Lung (tissue), 12 donors: ENCODE measurements around the gene IFNL2. TPM values are rescaled to one million over a fixed set of nuclear protein-coding genes. Genes with fewer than 3 reads are reported as not detected.

Source experiments
- ATAC-seq: fragments of 200-7000 bp; cut with Tn5 transposase; one replicate; pipeline ENCODE4 v1.9.1; 2020; ENCODE audit warnings: moderate number of reproducible peaks; ENCODE audit not compliant: insufficient read depth, low FRiP score
- DNase-seq, 3 donors: peaks; one replicate each; pipeline ENCODE4 v3.0.0-alpha.2; 2013 to 2017
- H3K27ac ChIP-seq, 2 donors: one replicate each; pipeline ENCODE4 v1.5.1; 2013; ENCODE audit warnings: mild to moderate bottlenecking in 2 of 2, moderate library complexity in 2 of 2, control low read depth in 1 of 2, inconsistent platforms in 1 of 2, low read depth in 1 of 2, low read length in 1 of 2
- H3K27me3 ChIP-seq, 3 donors: one replicate each; pipeline ENCODE4 v1.5.1; 2013; ENCODE audit warnings: low read length in 2 of 3; ENCODE audit not compliant: control insufficient read depth in 3 of 3, insufficient read depth in 3 of 3
- H3K36me3 ChIP-seq, 4 donors: one replicate each; pipeline ENCODE4 v1.5.1; 2013; ENCODE audit warnings: low read length in 4 of 4, mild to moderate bottlenecking in 1 of 4, moderate library complexity in 1 of 4; ENCODE audit not compliant: control insufficient read depth in 4 of 4, insufficient read depth in 4 of 4
- H3K4me1 ChIP-seq, 5 donors: one replicate each; pipeline ENCODE4 v1.5.1; 2013; ENCODE audit warnings: low read length in 5 of 5, mild to moderate bottlenecking in 2 of 5, moderate library complexity in 1 of 5; ENCODE audit not compliant: control insufficient read depth in 5 of 5, insufficient read depth in 5 of 5
- H3K4me3 ChIP-seq: one replicate; pipeline ENCODE4 v1.5.1; 2013; ENCODE audit warnings: mild to moderate bottlenecking, control low read depth, moderate library complexity
- H3K9ac ChIP-seq, 2 donors: one replicate each; pipeline ENCODE4 v1.5.1; 2013; ENCODE audit warnings: low read length in 2 of 2, control low read depth in 1 of 2; ENCODE audit not compliant: insufficient read depth in 1 of 2
- H3K9me3 ChIP-seq, 4 donors: one replicate each; pipeline ENCODE4 v1.5.1; 2013; ENCODE audit warnings: low read length in 3 of 4, mild to moderate bottlenecking in 1 of 4, moderate library complexity in 1 of 4; ENCODE audit not compliant: control insufficient read depth in 4 of 4, insufficient read depth in 3 of 4
- WGBS, 2 donors: extraction: QIAGEN DNeasy Blood & Tissue Kit; methylation state at CpG; one replicate each; pipeline ENCODE4 v1.1.7; 2013; 5-methylcytosine and 5-hydroxymethylcytosine counted together
- polyA plus RNA-seq, 2 donors: library from polyadenylated mRNA; stranded (reverse); fragments of 200-250 nt; gene quantifications; one replicate each; pipeline ENCODE4 v1.2.1, GENCODE V29; 2013
- total RNA-seq, 2 donors: library from RNA; depleted of rRNA in 1 of 2; stranded (reverse); fragments of >200 nt in 1 of 2; gene quantifications; one replicate each; pipeline ENCODE4 v1.2.1, GENCODE V29; 2014 to 2021
- TF ChIP-seq, protein P1 (sequence below): IDR thresholded peaks from 2 replicates; pipeline ENCODE4 v1.5.1; 2012; ENCODE audit warnings: mild to moderate bottlenecking; ENCODE audit errors: control extremely low read depth, extremely low read depth
- donor health status: control.
- donor health status: control.
- donor health status: Bipolar disorder and iron deficiency.
- donor health status: healthy.
- donor health status: DM: yes; HTN: yes; CAD: no.

The IFNL2 gene
- total and polyA plus RNA-seq, 4 donors = not detected

DNA sequence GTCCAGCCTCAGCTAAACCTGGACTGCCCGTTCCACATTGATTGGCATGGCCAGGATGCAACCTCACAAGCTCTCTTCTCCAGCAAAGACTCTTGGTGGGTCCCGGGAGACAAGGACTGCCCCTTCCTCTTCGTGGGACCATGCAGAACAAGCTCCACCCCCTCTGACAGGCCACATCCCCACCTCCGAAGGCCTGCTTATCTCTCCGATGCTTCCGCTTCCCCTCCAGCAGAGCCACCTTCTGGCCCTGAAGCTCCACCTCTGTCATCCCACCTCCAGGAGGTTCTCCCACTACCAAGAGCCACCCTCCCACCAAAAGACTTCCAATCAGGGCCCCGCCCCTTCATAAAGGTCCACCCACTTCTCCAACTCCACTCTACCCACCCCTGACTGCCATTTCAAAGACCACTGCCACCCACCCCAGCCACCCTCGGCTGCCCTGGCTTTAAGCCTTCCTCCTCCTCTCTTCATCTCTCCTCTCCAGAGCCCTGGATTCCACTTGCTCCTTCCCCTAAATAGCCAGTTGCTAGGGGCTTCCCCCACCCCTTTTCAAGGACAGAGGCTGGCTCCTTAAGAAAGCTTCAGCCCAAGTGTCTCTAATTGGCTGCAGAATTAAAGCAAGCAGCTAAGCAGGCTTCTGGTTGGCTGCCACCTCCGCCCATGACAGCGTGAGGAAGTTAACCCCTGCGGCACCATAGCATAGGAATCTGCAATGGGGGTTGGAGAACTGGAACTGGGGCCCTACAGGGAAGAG is 42.5 kb downstream of the IFNL2 start:
- Histone ChIP-seq H3K27ac (no peak overlapping the region), H3K36me3 (peaks cover 0 to 14% (median 0%) of the 10 kb centered on the region in 4 donors), H3K9ac (no peak overlapping the region), H3K4me1 (peaks cover 0 to 12% (median 0%) of the 10 kb centered on the region in 5 donors), H3K27me3 (peaks cover 0 to 30% (median 20%) of the 10 kb centered on the region in 3 donors), H3K9me3 (no peaks in the 10 kb centered on the region), H3K4me3 (no peak overlapping the region)
- TF ChIP-seq, protein P1, sequence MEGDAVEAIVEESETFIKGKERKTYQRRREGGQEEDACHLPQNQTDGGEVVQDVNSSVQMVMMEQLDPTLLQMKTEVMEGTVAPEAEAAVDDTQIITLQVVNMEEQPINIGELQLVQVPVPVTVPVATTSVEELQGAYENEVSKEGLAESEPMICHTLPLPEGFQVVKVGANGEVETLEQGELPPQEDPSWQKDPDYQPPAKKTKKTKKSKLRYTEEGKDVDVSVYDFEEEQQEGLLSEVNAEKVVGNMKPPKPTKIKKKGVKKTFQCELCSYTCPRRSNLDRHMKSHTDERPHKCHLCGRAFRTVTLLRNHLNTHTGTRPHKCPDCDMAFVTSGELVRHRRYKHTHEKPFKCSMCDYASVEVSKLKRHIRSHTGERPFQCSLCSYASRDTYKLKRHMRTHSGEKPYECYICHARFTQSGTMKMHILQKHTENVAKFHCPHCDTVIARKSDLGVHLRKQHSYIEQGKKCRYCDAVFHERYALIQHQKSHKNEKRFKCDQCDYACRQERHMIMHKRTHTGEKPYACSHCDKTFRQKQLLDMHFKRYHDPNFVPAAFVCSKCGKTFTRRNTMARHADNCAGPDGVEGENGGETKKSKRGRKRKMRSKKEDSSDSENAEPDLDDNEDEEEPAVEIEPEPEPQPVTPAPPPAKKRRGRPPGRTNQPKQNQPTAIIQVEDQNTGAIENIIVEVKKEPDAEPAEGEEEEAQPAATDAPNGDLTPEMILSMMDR = no peak
- 63 to 70% methylated on average over 11 of the region's 11 CpGs for WGBS, 2 donors
- ATAC-seq (no peak), DNase-seq (peak; percentile 41 to 50 (median 46))

DNA sequence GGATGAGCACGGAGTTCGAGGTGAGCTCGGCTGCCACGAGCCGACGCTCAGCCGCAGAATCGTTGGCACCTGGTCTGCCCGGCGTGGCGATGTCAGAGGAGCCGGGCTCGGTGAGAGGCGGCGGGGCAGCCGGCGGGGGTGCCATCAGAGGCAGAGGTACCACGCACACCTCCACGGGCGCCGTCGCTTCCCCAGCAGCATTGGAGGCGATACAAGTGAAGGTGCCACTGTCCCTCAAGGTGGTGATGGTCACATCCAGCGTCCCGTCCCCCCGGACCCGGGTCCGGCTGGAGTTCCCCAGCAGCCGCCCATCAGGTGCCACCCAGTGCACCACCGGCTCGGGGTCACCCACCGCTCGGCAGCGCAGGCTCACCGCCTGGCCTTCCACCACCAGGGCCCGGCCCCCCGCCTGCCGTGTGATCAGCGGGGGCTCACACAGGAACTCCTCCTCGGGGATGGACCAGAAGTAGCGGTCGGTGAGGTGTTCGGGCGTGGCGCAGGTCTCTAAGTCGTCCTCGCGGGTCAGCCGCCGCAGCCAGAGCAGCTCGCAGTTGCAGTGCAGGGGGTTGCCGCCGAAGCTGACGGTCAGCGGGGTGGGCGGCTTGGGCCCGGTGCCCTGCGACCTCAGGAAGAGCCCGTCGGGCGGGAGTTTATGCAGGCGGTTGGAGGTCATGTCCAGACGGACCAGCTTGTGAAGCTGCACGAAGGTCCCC is 46.0 kb downstream of the IFNL2 start:
- Histone ChIP-seq H3K36me3 (peaks cover 0 to 14% (median 0%) of the 10 kb centered on the region in 4 donors), H3K4me1 (peaks cover 0 to 3% (median 0%) of the 10 kb centered on the region in 5 donors), H3K4me3 (no peak overlapping the region), H3K27ac (no peak overlapping the region), H3K9me3 (no peaks in the 10 kb centered on the region), H3K9ac (no peak overlapping the region), H3K27me3 (no peaks in the 10 kb centered on the region)
- no peak for DNase-seq
- TF ChIP-seq, protein P1 = no peak
- no peak for ATAC-seq
- WGBS, 2 donors = 96% methylated on average over 64 of the region's 64 CpGs

DNA sequence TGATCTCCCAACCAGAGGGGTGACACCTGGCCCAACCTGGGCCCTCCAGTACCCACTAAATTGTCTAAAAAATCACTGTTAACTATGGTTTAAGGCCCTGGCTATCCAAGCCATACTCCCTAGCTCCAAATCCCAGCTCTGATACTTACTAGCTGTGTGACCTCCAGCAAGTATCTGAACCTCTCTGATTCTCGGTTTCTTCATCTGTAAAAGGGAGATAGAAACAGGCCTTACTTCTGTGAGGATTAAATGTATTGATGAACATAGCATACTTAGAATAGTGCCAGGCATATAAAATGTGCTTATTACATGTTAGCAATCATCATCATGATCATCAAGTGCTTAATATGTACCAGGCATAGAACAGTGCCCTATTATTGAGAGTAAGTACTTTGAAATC is 47.7 kb downstream of the IFNL2 start:
- Histone ChIP-seq H3K9ac (no peak overlapping the region), H3K36me3 (peaks cover 0 to 13% (median 0%) of the 10 kb centered on the region in 4 donors), H3K4me1 (peaks cover 0 to 10% (median 3%) of the 10 kb centered on the region in 5 donors), H3K27me3 (no peaks in the 10 kb centered on the region), H3K4me3 (no peak overlapping the region), H3K27ac (no peak overlapping the region), H3K9me3 (no peaks in the 10 kb centered on the region)
- TF ChIP-seq, protein P1 = no peak
- 98 to 100% methylated on average over 1 of the region's 1 CpG for WGBS, 2 donors
- ATAC-seq = no peak
- no peak for DNase-seq
